ENCODE data around the gene GPR183.

The GPR183 gene

DNA sequence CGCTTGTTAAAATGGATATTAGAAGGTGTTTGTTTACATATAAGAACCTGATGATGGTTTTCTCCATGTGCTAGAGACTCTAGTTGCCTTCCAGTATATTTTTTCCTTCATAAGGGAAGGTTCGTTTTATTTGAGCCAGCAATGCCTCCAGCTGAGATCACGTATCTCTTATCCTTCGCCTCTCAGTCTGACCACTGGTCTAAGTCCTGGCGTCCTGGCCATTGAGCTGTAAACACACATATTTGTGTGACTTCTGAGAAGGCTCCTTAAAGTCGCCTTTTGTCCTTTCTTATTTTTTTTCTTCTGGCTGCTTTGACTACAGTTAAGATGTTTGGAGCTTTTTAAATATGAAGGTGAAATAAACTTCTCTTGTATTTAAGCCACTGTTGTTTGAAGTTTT lies 23.7 kb upstream of the GPR183 start:
- DNase-seq = no peak
- TF ChIP-seq POLR2A (IDR thresholded peaks at IDR 0.05; ENCODE audit: low read length) (no peak), GATA1 (IDR thresholded peaks at IDR 0.05; ENCODE audit: low read depth, low read length) (no peak)

DNA sequence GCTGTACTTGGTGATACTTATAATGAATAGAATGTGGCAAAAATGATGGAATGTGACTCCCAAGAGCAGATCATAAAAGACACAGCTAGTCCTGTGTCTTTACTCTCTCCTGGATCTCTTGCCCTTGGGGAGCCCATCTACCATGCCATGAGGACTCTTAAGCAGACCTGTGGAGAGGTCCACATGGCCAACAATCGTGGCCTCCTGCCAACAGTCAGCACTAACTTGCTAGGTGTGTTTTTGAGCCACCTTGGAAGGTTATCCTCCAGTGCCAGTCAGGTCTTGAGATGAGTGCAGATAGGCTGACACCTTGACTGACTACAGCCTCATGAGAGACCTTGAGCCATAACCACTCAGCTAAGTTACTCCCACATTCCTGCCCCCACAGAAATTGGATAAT lies 22.3 kb upstream of the GPR183 start:
- TF ChIP-seq GATA1 (IDR thresholded peaks at IDR 0.05; ENCODE audit: low read depth, low read length) (no peak), POLR2A (IDR thresholded peaks at IDR 0.05; ENCODE audit: low read length) (no peak)
- no peak for DNase-seq

DNA sequence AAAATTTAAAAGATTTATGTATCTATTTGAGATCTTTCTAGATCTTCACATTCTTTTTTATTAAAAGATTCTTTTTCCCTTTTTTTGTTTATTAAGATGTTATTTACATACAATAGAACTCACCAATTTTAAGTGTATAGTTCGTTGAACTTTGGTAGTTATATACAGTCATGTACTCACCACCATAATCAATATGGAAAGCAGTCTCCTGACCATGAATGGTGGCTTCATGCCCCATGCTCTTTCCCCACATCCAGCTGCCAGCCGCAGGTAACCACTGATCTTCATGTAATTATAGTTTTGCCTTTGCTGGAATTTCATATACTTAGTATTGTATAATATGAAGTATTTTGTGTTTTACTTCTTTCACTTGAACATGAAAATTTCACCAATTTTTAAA lies 20.6 kb upstream of the GPR183 start:
- TF ChIP-seq POLR2A (IDR thresholded peaks at IDR 0.05; ENCODE audit: low read length) = no peak
- no peak for TF ChIP-seq GATA1 (IDR thresholded peaks at IDR 0.05; ENCODE audit: low read depth, low read length)
- DNase-seq = no peak

DNA sequence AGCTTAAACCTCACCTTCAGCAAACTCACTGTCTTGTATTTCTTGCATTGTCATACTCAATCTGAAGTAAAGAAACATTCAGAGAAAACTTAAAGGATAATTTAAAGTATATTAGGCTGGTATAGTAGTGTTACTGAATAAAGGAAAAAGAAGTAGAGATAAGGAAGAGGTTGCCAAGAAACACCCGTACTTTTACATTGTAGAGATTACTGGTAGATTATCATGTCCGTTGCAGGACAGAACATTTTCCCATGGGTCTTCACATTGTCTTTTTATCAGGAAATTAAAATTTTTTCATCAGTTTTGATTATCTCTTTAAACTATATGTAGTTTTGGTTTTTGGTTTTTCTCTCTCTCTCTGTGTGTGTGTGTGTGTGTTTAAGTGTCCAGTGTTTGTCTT lies 19.9 kb upstream of the GPR183 start:
- TF ChIP-seq GATA1 (IDR thresholded peaks at IDR 0.05; ENCODE audit: low read depth, low read length) (no peak), POLR2A (IDR thresholded peaks at IDR 0.05; ENCODE audit: low read length) (no peak)
- peak in 1 of 2 experiments; percentile 34 for DNase-seq

DNA sequence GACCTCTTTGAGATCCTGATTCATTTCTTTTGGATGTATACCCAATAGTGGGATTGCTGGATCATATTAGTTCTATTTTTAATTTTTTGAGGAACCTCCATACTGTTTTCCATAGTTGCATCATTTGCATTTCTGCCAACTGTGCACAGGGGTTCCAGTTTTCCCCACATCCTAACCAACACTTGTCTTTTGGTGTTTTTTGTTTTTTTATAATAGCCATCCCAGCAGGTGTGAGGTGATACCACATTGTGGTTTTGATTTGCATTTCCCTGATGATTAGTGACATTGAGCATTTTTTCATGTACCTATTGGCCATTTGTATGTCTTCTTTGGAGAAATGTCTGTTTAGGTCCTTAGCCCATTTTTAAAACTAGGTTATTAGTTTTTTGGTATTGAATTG lies 18.8 kb upstream of the GPR183 start:
- DNase-seq = no peak
- TF ChIP-seq POLR2A (IDR thresholded peaks at IDR 0.05; ENCODE audit: low read length) (no peak), GATA1 (IDR thresholded peaks at IDR 0.05; ENCODE audit: low read depth, low read length) (no peak)

DNA sequence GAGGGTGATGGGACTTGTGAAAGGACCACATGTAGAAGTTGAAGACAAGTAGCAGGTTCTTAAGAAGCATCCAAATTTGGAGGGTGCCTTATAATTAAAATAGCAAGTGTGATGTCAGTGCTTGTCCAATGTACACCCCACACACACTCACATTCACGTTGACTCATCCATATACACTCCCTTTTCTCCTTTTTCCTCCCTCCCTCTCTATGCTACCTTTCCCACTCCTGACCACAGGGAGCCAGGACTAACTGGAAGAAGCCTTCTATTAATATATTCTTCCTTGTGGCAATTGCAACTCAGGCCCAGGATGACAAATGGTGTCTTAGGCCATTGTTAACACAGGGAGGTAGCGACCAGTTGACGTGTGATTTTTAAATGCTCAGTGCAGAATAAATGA lies 16.3 kb upstream of the GPR183 start:
- TF ChIP-seq GATA1 (IDR thresholded peaks at IDR 0.05; ENCODE audit: low read depth, low read length) (no peak), POLR2A (IDR thresholded peaks at IDR 0.05; ENCODE audit: low read length) (no peak)
- no peak for DNase-seq

DNA sequence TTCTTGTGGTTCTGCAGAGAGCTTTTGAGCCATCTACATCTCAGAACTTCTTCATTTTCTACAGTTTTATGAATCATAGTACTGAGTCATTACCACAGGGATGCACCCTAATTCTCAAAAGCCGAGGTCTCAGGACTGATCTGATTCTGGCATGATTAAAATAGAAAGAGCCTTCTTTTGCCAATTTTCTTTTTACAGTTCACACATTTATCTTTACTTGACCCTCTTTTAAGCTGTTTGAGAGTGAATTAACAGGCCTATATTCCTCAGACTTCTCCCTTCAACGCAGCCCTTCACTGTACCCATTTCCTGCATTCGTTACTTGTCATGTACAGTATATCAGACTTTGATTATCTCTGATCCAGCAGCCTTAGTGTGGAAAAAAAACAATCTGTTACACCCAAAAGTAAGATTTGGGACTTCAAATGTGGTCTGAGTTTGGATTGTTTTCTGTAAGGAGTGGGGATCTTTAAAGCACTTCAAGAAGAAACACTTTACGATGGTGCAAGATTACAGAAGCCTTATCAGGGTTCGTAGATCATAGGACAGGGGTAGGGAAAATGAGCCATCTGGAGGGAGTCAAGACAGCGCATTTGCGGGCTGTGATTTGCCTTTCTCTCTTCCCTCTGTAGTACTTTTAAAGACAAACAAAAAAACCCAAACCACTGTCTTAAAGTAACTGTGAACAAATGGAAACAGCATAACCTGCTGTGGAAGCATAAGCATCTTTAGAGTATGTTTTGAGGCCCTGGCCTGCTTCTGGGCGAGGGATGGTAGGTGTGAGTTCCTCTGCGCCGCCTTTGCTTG lies 15.3 kb upstream of the GPR183 start:
- peak in 1 of 2 experiments; percentile 38 for DNase-seq
- TF ChIP-seq GATA1 (IDR thresholded peaks at IDR 0.05; ENCODE audit: low read depth, low read length) (no peak), POLR2A (IDR thresholded peaks at IDR 0.05; ENCODE audit: low read length) (no peak)

DNA sequence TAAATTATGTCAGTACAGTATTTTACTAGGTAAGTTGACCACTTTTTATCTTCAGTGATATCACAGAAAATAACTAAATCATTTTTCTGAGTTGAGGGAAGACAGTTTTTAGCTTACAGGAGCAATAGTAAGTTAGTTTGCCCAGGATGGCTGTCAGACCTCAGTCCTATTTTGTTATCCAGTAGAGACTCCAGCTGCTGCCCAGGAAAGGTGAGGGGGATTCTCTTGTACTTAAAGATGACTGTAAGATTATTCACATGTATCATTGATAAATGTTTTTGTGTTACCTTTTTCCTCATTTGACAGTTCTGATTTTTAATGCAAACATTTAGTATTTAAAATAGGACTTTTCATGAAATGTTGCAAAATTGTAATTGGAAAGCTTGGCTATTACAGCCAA lies 14.5 kb upstream of the GPR183 start:
- TF ChIP-seq GATA1 (IDR thresholded peaks at IDR 0.05; ENCODE audit: low read depth, low read length) = no peak

DNA sequence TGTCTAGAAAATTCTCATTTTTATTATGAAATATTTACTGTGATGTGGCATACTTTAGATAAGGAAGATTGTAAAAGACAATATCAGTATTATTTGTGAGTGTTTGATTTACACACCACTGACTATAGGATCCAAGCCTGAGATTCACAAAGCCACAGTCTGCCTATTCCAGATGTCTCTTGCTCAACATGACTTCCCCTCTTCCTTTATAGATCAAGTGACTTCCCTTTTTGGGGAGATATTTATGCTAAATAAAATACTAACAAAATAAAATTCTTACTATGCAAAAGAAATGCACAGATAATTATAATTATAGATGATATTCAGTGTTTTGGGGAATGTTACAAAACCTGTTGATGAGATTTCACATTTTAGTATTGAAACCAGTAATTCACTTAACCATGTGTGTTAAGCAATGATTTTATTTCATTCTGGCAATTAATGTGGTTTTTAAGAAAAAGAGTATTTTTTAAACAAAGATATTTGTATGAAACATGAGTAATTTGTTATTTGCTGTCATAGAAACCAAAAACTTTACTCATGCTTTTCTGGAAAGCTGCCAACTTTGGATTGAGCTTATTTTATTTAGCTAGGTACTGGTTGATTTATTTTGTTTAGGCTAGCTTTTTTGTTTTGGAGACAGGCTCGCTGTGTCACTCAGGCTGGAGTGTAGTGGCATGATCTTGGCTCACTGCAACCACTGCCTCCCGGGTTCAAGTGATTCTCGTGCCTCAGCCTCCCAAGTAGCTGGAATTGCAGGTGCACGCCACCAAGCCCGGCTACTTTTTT lies 13.7 kb upstream of the GPR183 start:
- TF ChIP-seq POLR2A (IDR thresholded peaks at IDR 0.05; ENCODE audit: low read length) (no peak), GATA1 (IDR thresholded peaks at IDR 0.05; ENCODE audit: low read depth, low read length) (no peak)
- DNase-seq = peak; percentile 38 to 66

More for the DNA sequence above, 14.5 kb upstream of the GPR183 start:
- no peak for DNase-seq

DNA sequence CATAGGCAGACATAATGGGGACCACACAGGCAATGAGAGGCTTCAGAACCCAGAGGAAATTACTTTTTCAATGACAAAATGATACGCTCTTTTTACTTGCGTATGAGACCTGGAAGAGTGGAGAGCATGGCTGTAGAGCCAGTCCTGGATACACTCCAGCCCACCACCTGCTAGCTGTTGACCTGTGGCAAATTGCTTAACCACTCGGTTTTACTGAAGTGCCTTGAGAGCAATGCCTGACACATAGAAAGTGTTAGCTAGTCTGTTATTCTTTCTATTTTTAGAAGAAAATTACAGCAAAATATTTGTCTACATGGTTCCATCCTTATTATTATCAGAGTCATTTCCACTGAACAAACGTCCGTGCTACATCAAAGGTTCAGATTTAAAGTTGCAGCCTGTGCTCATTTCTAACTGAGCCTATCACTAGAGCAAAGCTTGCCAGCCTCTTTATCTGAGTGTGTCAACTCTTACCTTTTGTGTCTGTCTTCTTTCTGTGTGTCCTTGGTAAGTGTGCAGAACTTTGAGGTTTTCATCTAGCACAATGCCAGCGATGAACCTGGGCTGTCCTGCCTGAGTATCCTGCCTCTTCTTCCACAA lies 9.6 kb upstream of the GPR183 start:
- TF ChIP-seq GATA1 (IDR thresholded peaks at IDR 0.05; ENCODE audit: low read depth, low read length) = no peak
- no peak for DNase-seq

DNA sequence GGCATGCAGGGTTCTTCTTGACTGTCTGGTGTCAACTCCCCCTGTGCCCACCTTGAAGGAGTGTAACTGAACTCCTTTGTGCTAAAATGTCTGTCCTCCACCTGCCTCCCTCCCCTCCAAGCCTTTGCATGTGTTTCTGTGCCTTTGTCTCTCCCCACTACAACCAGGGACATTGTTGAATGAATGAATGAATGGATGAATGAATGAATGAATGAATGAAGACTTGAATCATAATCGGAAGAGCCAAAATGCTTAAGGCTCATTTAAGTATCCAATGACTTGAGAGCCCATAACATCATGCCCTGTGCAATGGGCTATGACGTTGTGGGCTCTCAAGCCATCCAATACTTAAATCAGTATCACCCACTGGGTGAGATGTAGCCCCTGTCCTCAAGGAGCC lies 9.0 kb upstream of the GPR183 start:
- no peak for DNase-seq
- no peak for TF ChIP-seq GATA1 (IDR thresholded peaks at IDR 0.05; ENCODE audit: low read depth, low read length)

DNA sequence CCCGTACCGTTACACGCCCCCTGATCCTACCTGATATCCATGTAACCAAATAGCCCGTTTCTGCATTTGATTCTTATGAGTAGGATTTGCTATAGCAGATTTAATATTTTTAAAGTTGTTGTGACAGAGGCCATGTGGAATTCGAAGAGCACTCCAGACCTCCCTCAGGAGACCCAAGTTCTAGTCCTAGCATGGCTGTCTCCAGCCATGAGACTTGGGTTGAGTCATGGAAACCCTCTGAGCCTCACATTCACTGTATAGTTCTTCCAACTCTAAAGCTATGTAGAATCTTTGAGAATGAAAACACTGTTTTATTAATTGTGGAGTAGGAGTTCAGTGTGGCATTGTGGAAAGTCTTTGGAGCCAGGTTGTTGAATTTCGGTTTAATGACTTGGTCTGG lies 8.0 kb upstream of the GPR183 start:
- no peak for DNase-seq
- TF ChIP-seq GATA1 (IDR thresholded peaks at IDR 0.05; ENCODE audit: low read depth, low read length) (no peak), POLR2A (IDR thresholded peaks at IDR 0.05; ENCODE audit: low read length) (no peak)

DNA sequence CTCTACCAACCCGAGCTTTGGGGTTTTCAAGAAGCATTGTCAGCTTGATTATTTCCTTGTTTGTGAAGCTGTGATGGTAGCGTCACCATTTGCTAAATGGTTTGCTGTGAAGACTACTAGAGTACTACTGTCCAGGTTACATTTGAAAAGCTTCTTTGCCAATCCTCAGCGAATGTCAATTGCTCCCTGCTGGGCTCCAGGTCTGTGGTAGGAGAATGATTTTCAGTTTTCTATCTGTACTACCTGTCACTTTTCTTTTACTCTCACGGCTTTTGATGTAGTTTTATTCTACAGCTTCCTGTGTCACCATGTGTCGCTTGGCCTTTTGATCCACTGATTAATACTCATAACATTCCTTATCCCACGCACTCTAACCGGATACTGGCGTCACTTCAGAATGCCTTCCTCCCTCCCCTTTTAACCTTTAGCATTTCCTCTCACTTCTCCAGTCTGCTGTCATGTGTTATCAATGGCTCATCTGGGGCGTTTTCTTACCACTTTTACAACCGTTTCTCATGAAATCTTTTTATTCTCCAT lies 7.5 kb upstream of the GPR183 start:
- DNase-seq = no peak
- TF ChIP-seq POLR2A (IDR thresholded peaks at IDR 0.05; ENCODE audit: low read length) = no peak
- no peak for TF ChIP-seq GATA1 (IDR thresholded peaks at IDR 0.05; ENCODE audit: low read depth, low read length)

DNA sequence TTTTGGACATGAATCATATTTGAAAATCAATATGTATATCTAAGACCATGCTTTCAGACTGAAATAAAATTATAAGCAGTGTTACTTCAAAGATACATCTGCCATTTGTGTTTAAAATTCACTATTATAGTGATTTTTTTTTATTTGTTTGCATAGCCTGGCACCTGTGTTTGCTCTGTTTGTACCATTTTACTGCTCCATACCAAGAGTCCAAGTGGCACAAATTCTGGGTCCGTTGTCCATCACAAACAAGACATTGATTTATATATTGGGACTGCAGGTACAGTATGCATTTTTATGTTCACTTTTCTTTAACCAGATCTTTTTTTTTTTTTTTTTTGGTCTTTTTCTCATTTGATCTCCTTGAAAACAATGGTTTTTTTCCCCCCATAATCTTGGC lies 6.7 kb upstream of the GPR183 start:
- TF ChIP-seq POLR2A (IDR thresholded peaks at IDR 0.05; ENCODE audit: low read length) (no peak), GATA1 (IDR thresholded peaks at IDR 0.05; ENCODE audit: low read depth, low read length) (no peak)
- DNase-seq = no peak
